Measurements from ENCODE around the gene BCAS1. TPM values are rescaled to one million over a fixed set of nuclear protein-coding genes. Genes with fewer than 3 reads are reported as not detected.

Gene BCAS1
- total RNA-seq, 4 donors from 2014 or later, result 0.32 TPM; not detected in 3

DNA sequence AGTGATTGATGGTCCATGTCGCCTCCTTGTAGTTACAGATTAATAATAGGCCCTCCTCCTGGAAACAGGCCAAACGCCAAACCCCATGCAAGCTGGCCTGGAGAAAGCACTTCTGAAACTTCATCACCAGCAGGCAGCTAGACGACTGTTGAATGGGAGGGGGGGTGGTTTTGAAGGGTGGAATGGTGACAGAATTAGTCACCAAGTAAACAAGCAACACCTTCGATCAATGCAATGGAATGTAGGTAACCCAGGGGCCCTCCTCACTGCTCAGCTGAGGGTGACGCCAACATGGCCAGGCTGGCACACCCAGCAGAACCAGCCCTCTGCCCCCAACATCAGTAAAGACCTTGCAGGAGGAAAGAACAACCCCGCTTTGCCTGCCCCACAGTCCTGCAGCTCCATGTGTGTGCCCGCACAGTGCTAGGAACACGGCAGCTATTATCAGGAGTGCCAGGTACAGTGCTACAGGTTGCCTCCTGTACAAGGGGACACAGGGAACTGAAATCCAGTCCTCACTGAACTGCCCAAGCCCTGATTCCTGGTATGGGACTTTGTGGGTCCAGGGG, 2.7 kb downstream of the BCAS1 start:
- H3K4me1 ChIP-seq, result no peaks in the 10 kb centered on the region
- no peaks in the 10 kb centered on the region for H3K9me3 ChIP-seq
- DNase-seq (no peak), ATAC-seq (no peak)
- in situ Hi-C loops (cut with MboI; ENCODE audit: low sequenced_read_pairs in 4 of 4) (loop anchor here in 1 of 4 donors (10.0 to 25.0 kb wide), 2 partner anchors 123 to 505 kb away; no protein-coding TSS in a partner anchor), intact Hi-C loops (cut with DNase I; ENCODE audit: low total_unique reads) (loop anchor here (10.0 kb wide), 1 partner anchor 493 kb away; no protein-coding TSS in a partner anchor)
- no peaks in the 10 kb centered on the region for H3K36me3 ChIP-seq
- TF ChIP-seq POLR2A (IDR thresholded peaks at IDR 0.05), result no peak
- TF ChIP-seq, protein P1, sequence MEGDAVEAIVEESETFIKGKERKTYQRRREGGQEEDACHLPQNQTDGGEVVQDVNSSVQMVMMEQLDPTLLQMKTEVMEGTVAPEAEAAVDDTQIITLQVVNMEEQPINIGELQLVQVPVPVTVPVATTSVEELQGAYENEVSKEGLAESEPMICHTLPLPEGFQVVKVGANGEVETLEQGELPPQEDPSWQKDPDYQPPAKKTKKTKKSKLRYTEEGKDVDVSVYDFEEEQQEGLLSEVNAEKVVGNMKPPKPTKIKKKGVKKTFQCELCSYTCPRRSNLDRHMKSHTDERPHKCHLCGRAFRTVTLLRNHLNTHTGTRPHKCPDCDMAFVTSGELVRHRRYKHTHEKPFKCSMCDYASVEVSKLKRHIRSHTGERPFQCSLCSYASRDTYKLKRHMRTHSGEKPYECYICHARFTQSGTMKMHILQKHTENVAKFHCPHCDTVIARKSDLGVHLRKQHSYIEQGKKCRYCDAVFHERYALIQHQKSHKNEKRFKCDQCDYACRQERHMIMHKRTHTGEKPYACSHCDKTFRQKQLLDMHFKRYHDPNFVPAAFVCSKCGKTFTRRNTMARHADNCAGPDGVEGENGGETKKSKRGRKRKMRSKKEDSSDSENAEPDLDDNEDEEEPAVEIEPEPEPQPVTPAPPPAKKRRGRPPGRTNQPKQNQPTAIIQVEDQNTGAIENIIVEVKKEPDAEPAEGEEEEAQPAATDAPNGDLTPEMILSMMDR (IDR thresholded peaks at IDR 0.05 in 4 of 5, conservative IDR thresholded peaks at IDR 0.05 in 1 of 5), result no peak
- no peak overlapping the region for H3K4me3 ChIP-seq
- H3K27me3 ChIP-seq, result no peaks in the 10 kb centered on the region
- H3K27ac ChIP-seq, result no peak overlapping the region

DNA sequence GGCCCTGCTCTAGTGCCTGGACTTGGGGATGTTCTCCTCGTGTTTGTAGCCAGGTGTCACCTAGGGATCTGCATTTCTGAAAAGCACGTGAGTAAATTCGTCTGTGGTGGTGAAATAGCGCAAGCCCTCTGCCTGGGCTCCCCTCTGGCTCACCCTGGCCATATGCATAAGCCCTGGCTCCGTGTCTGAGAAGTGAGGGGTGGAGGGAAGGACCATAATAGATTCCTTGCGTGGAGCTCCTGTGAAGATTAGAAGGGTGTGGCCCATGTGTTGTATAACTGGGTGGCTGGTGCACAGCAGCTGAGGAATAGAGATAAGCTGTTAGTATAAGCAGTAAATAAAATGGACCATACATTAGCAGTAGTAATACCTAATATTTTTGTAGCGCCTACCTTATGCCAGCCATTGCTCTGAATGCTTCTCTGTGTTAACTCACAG, 4.8 kb downstream of the BCAS1 start:
- no peak for TF ChIP-seq POLR2A (IDR thresholded peaks at IDR 0.05)
- TF ChIP-seq, protein P1 (IDR thresholded peaks at IDR 0.05 in 4 of 5, conservative IDR thresholded peaks at IDR 0.05 in 1 of 5), result no peak
- in situ Hi-C loops (cut with MboI; ENCODE audit: low sequenced_read_pairs in 4 of 4) (loop anchor here in 1 of 4 donors (10.0 to 25.0 kb wide), 2 partner anchors 121 to 503 kb away; no protein-coding TSS in a partner anchor), intact Hi-C loops (cut with DNase I; ENCODE audit: low total_unique reads) (loop anchor here (10.0 kb wide), 1 partner anchor 491 kb away; no protein-coding TSS in a partner anchor)
- Histone ChIP-seq H3K27ac (no peak overlapping the region), H3K4me3 (no peak overlapping the region), H3K9me3 (no peaks in the 10 kb centered on the region), H3K27me3 (no peaks in the 10 kb centered on the region), H3K4me1 (no peaks in the 10 kb centered on the region), H3K36me3 (no peaks in the 10 kb centered on the region)
- no peak for DNase-seq
- no peak for ATAC-seq

DNA sequence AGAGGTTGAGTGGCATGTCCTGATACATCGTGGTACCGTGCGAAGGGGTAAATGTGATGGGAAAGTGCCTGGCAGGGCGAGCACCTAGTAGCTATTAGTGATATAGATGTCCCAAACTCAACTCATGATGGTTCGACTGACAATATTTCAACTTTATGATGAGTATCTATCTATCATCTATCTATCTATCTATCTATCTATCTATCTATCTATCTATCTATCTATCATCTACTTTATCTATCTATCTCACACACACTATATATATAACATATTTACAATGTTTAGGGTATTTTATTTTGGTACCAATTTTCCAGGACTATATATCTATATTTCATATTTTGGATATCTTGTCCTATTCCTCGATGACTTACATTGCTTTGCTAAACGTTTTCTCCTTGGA, 5.5 kb downstream of the BCAS1 start:
- intact Hi-C loops (cut with DNase I; ENCODE audit: low total_unique reads) (loop anchor here (10.0 kb wide), 1 partner anchor 490 kb away; no protein-coding TSS in a partner anchor), in situ Hi-C loops (cut with MboI; ENCODE audit: low sequenced_read_pairs in 4 of 4) (loop anchor here in 1 of 4 donors (10.0 to 25.0 kb wide), 2 partner anchors 120 to 503 kb away; no protein-coding TSS in a partner anchor)
- ATAC-seq (no peak), DNase-seq (no peak)
- H3K36me3 ChIP-seq, result no peaks in the 10 kb centered on the region
- H3K27ac ChIP-seq, result no peak overlapping the region
- no peak overlapping the region for H3K4me3 ChIP-seq
- H3K9me3 ChIP-seq, result no peaks in the 10 kb centered on the region
- TF ChIP-seq, protein P1 (IDR thresholded peaks at IDR 0.05 in 4 of 5, conservative IDR thresholded peaks at IDR 0.05 in 1 of 5), result no peak
- TF ChIP-seq POLR2A (IDR thresholded peaks at IDR 0.05), result no peak
- no peaks in the 10 kb centered on the region for H3K4me1 ChIP-seq
- H3K27me3 ChIP-seq, result no peaks in the 10 kb centered on the region

DNA sequence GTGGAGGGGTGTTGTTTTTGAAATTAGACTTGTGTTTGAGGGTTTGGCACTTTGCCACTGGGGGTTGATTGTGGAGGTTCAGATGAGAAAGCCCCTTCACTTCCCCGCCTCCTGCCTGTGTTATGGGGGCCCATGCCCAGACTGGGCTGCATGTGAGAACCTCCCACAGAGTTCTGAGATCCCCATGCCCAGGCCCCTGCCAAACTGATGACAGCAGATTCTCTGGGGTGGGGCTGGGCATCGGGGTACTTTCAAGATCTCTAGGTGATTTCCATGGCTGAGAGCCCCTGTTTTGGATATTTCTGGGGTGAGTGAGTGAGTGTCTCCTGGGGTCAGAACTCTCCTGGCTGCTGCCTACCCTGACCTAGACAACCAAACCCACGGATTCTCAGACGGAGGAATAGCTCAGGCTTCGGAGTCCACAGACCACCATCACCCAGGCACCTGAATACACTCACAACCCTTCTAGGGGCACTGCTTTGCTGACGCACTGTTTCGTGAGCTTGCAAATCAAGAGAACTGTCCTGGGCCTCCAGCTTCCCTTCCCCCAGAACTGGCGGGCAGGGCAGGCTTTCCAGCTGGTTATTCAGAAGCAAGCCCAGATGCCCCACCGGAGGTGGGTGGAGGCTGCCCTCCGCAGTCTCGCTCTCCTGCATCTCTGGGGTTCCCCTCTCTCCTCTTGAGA, 6.3 kb downstream of the BCAS1 start:
- ATAC-seq (no peak), DNase-seq (no peak)
- Histone ChIP-seq H3K36me3 (no peaks in the 10 kb centered on the region), H3K27ac (no peak overlapping the region), H3K27me3 (no peaks in the 10 kb centered on the region), H3K9me3 (no peaks in the 10 kb centered on the region), H3K4me1 (no peaks in the 10 kb centered on the region), H3K4me3 (no peak overlapping the region)
- TF ChIP-seq, protein P1 (IDR thresholded peaks at IDR 0.05 in 4 of 5, conservative IDR thresholded peaks at IDR 0.05 in 1 of 5), result no peak
- TF ChIP-seq POLR2A (IDR thresholded peaks at IDR 0.05), result no peak
- in situ Hi-C loops (cut with MboI; ENCODE audit: low sequenced_read_pairs in 4 of 4), result loop anchor here in 1 of 4 donors (10.0 to 25.0 kb wide), 2 partner anchors 119 to 502 kb away; no protein-coding TSS in a partner anchor
- intact Hi-C loops (cut with DNase I; ENCODE audit: low total_unique reads), result loop anchor here (10.0 kb wide), 1 partner anchor 489 kb away; no protein-coding TSS in a partner anchor
